ENCODE data around the gene UAP1L1. TPM values are rescaled to one million over a fixed set of nuclear protein-coding genes. Genes with fewer than 3 reads are reported as not detected.

The UAP1L1 gene
- total and polyA plus RNA-seq, 2 experiments from 2014 or later: 2.5 to 8.1 TPM

- H3K36me3 Mint-ChIP-seq (ENCODE audit: low read depth): no peaks in the 10 kb centered on the region
- H3K27me3 Mint-ChIP-seq (ENCODE audit: insufficient read depth, low read depth, poor library complexity): peaks cover 30% of the 10 kb centered on the region
- no peak overlapping the region for H2AFZ ChIP-seq
- no peaks in the 10 kb centered on the region for H3F3A ChIP-seq (replicated peaks; ENCODE audit: low read depth)
- H3K9me3 Mint-ChIP-seq: no peaks in the 10 kb centered on the region
- H3K9me2 ChIP-seq (ENCODE audit: insufficient read depth): no peaks in the 10 kb centered on the region
- peaks cover 28% of the 10 kb centered on the region for H3K27me3 ChIP-seq (ENCODE audit: insufficient read depth)
- no peaks in the 10 kb centered on the region; the same call in 1 of the 2 replicates for H4K20me1 ChIP-seq (replicated peaks; ENCODE audit: insufficient read depth)
- ATAC-seq (no peak), DNase-seq (ENCODE audit: low spot score) (no peak)
- H3K4me3 Mint-ChIP-seq: no peak overlapping the region
- H3K79me2 ChIP-seq (replicated peaks; ENCODE audit: insufficient read depth): peaks cover 7% of the 10 kb centered on the region; the same call in 1 of the 2 replicates
- H3K4me2 ChIP-seq: no peak overlapping the region
- no peak overlapping the region for H3K4me3 ChIP-seq
- H3K4me1 ChIP-seq (ENCODE audit: insufficient read depth): peaks cover 7% of the 10 kb centered on the region; the same call in 1 of the 2 replicates
- H3K4me1 Mint-ChIP-seq: peaks cover 4% of the 10 kb centered on the region; the same call in 1 of the 3 replicates
- no peak overlapping the region for H3K27ac Mint-ChIP-seq
- no peaks in the 10 kb centered on the region for H3K36me3 ChIP-seq (ENCODE audit: insufficient read depth)
- H3K27ac ChIP-seq (ENCODE audit: low read depth): no peak overlapping the region
- no peak for TF ChIP-seq ZNF331 (CRISPR knock-in tag; IDR thresholded peaks at IDR 0.05; ENCODE audit: low read depth)
- TF ChIP-seq POLR2AphosphoS5 (IDR thresholded peaks at IDR 0.05; ENCODE audit: low read depth): no peak
- no peak for TF ChIP-seq JUNB (IDR thresholded peaks at IDR 0.05; ENCODE audit: unreplicated experiment)
- no peak for TF ChIP-seq ZNF114 (CRISPR knock-in tag; IDR thresholded peaks at IDR 0.05)
- TF ChIP-seq NANOG (IDR thresholded peaks at IDR 0.05; ENCODE audit: borderline replicate concordance): no peak
- TF ChIP-seq CTCF (conservative IDR thresholded peaks at IDR 0.05; ENCODE audit: low read depth in 2 of 2): no peak
- TF ChIP-seq EZH2 (IDR thresholded peaks at IDR 0.05; ENCODE audit: low read depth, unreplicated experiment): no peak
- no peak for TF ChIP-seq CREB1 (CRISPR knock-in tag; IDR thresholded peaks at IDR 0.05; ENCODE audit: low read depth)
- TF ChIP-seq, protein P1, sequence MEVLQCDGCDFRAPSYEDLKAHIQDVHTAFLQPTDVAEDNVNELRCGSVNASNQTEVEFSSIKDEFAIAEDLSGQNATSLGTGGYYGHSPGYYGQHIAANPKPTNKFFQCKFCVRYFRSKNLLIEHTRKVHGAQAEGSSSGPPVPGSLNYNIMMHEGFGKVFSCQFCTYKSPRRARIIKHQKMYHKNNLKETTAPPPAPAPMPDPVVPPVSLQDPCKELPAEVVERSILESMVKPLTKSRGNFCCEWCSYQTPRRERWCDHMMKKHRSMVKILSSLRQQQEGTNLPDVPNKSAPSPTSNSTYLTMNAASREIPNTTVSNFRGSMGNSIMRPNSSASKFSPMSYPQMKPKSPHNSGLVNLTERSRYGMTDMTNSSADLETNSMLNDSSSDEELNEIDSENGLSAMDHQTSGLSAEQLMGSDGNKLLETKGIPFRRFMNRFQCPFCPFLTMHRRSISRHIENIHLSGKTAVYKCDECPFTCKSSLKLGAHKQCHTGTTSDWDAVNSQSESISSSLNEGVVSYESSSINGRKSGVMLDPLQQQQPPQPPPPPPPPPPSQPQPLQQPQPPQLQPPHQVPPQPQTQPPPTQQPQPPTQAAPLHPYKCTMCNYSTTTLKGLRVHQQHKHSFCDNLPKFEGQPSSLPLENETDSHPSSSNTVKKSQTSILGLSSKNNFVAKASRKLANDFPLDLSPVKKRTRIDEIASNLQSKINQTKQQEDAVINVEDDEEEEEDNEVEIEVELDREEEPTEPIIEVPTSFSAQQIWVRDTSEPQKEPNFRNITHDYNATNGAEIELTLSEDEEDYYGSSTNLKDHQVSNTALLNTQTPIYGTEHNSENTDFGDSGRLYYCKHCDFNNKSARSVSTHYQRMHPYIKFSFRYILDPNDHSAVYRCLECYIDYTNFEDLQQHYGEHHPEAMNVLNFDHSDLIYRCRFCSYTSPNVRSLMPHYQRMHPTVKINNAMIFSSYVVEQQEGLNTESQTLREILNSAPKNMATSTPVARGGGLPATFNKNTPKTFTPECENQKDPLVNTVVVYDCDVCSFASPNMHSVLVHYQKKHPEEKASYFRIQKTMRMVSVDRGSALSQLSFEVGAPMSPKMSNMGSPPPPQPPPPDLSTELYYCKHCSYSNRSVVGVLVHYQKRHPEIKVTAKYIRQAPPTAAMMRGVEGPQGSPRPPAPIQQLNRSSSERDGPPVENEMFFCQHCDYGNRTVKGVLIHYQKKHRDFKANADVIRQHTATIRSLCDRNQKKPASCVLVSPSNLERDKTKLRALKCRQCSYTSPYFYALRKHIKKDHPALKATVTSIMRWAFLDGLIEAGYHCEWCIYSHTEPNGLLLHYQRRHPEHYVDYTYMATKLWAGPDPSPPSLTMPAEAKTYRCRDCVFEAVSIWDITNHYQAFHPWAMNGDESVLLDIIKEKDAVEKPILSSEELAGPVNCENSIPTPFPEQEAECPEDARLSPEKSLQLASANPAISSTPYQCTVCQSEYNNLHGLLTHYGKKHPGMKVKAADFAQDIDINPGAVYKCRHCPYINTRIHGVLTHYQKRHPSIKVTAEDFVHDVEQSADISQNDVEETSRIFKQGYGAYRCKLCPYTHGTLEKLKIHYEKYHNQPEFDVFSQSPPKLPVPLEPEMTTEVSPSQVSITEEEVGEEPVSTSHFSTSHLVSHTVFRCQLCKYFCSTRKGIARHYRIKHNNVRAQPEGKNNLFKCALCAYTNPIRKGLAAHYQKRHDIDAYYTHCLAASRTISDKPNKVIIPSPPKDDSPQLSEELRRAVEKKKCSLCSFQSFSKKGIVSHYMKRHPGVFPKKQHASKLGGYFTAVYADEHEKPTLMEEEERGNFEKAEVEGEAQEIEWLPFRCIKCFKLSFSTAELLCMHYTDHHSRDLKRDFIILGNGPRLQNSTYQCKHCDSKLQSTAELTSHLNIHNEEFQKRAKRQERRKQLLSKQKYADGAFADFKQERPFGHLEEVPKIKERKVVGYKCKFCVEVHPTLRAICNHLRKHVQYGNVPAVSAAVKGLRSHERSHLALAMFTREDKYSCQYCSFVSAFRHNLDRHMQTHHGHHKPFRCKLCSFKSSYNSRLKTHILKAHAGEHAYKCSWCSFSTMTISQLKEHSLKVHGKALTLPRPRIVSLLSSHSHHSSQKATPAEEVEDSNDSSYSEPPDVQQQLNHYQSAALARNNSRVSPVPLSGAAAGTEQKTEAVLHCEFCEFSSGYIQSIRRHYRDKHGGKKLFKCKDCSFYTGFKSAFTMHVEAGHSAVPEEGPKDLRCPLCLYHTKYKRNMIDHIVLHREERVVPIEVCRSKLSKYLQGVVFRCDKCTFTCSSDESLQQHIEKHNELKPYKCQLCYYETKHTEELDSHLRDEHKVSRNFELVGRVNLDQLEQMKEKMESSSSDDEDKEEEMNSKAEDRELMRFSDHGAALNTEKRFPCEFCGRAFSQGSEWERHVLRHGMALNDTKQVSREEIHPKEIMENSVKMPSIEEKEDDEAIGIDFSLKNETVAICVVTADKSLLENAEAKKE (CRISPR knock-in tag; IDR thresholded peaks at IDR 0.05): no peak
- no peak for TF ChIP-seq ETS1 (IDR thresholded peaks at IDR 0.05)
- TF ChIP-seq STAT1 (IDR thresholded peaks at IDR 0.05; ENCODE audit: unreplicated experiment): no peak
- TF ChIP-seq EZH2phosphoT487 (IDR thresholded peaks at IDR 0.05; ENCODE audit: unreplicated experiment): no peak
- TF ChIP-seq, protein P2, sequence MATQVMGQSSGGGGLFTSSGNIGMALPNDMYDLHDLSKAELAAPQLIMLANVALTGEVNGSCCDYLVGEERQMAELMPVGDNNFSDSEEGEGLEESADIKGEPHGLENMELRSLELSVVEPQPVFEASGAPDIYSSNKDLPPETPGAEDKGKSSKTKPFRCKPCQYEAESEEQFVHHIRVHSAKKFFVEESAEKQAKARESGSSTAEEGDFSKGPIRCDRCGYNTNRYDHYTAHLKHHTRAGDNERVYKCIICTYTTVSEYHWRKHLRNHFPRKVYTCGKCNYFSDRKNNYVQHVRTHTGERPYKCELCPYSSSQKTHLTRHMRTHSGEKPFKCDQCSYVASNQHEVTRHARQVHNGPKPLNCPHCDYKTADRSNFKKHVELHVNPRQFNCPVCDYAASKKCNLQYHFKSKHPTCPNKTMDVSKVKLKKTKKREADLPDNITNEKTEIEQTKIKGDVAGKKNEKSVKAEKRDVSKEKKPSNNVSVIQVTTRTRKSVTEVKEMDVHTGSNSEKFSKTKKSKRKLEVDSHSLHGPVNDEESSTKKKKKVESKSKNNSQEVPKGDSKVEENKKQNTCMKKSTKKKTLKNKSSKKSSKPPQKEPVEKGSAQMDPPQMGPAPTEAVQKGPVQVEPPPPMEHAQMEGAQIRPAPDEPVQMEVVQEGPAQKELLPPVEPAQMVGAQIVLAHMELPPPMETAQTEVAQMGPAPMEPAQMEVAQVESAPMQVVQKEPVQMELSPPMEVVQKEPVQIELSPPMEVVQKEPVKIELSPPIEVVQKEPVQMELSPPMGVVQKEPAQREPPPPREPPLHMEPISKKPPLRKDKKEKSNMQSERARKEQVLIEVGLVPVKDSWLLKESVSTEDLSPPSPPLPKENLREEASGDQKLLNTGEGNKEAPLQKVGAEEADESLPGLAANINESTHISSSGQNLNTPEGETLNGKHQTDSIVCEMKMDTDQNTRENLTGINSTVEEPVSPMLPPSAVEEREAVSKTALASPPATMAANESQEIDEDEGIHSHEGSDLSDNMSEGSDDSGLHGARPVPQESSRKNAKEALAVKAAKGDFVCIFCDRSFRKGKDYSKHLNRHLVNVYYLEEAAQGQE (IDR thresholded peaks at IDR 0.05; ENCODE audit: unreplicated experiment): no peak
Measured at GRCh38 chr9:137044037-137044436, 33.3 kb upstream of the UAP1L1 start.

Measured in GM23338 (cell line).